Vagina (tissue), 2 donors: ENCODE measurements around the gene FASTKD1. TPM values are rescaled to one million over a fixed set of nuclear protein-coding genes. Genes with fewer than 3 reads are reported as not detected.
"Not testable (repeated sequence)": the region's sequence is repeated elsewhere in the genome, so short reads cannot be mapped to it uniquely, and the experiment has no call there.

Source experiments
- DNase-seq, 2 donors: peaks; one replicate each; pipeline ENCODE4 v3.0.0-alpha.2; 2017; ENCODE audit errors: extremely low spot score in 2 of 2
- H3K27ac ChIP-seq: fragments of 200-600 bp; sonication (generic); one replicate; pipeline ENCODE4 v1.5.1; 2019
- H3K27me3 ChIP-seq: fragments of 200-600 bp; sonication (generic); one replicate; pipeline ENCODE4 v1.5.1; 2019
- H3K36me3 ChIP-seq, 2 donors: fragments of 200-600 bp; sonication (generic); one replicate each; pipeline ENCODE4 v1.5.1; 2017 to 2019
- H3K4me1 ChIP-seq: fragments of 200-600 bp; sonication (generic); one replicate; pipeline ENCODE4 v1.5.1; 2019
- H3K4me3 ChIP-seq, 2 donors: fragments of 200-600 bp; sonication (generic); 1 replicate in 1 of 2; 2 replicates in 1 of 2; pipeline ENCODE4 v1.5.1; 2016 to 2019
- H3K9me3 ChIP-seq: fragments of 200-600 bp; sonication (generic); one replicate; pipeline ENCODE4 v1.5.1; 2019
- POLR2A ChIP-seq, 2 donors: fragments of 450-650 bp; IDR thresholded peaks; one replicate each; pipeline ENCODE4 v1.6.1; 2017; ENCODE audit warnings: antibody characterized with exemption in 2 of 2, mild to moderate bottlenecking in 2 of 2, moderate library complexity in 2 of 2
- POLR2AphosphoS5 ChIP-seq, 2 donors: sonication (generic); formaldehyde crosslinking; IDR thresholded peaks; one replicate each; pipeline ENCODE4 v1.9.0; 2017; ENCODE audit warnings: antibody characterized with exemption in 2 of 2, mild to moderate bottlenecking in 2 of 2, low read depth in 1 of 2; ENCODE audit not compliant: insufficient read depth in 1 of 2
- intact Hi-C: fragments of 100-400 bp; cut with DNase I; formaldehyde crosslinking; loops from one replicate; pipeline ENCODE4 v1.15.1; 2023
- total RNA-seq: library from RNA; depleted of rRNA; stranded (reverse); fragments of >200 nt; gene quantifications from one replicate; pipeline ENCODE4 v1.2.3, GENCODE V29; 2016
- TF ChIP-seq, protein P1 (sequence below), 3 experiments: fragments of 450-650 bp in 2 of 3; fragments of 200-600 bp in 1 of 3; sonication (generic) in 1 of 3; IDR thresholded peaks; one replicate each; pipeline ENCODE4 v1.5.1; 2017 to 2019; ENCODE audit warnings: antibody characterized with exemption in 3 of 3, mild to moderate bottlenecking in 2 of 3, moderate library complexity in 2 of 3

The FASTKD1 gene
- total RNA-seq, 1 donor from 2014 or later: 17.7 TPM

- no peak for DNase-seq
- peak overlapping the region; percentile 51 to 84 for H3K4me3 ChIP-seq
- TF ChIP-seq POLR2A (IDR thresholded peaks at IDR 0.05): no peak
- TF ChIP-seq, protein P1, sequence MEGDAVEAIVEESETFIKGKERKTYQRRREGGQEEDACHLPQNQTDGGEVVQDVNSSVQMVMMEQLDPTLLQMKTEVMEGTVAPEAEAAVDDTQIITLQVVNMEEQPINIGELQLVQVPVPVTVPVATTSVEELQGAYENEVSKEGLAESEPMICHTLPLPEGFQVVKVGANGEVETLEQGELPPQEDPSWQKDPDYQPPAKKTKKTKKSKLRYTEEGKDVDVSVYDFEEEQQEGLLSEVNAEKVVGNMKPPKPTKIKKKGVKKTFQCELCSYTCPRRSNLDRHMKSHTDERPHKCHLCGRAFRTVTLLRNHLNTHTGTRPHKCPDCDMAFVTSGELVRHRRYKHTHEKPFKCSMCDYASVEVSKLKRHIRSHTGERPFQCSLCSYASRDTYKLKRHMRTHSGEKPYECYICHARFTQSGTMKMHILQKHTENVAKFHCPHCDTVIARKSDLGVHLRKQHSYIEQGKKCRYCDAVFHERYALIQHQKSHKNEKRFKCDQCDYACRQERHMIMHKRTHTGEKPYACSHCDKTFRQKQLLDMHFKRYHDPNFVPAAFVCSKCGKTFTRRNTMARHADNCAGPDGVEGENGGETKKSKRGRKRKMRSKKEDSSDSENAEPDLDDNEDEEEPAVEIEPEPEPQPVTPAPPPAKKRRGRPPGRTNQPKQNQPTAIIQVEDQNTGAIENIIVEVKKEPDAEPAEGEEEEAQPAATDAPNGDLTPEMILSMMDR (IDR thresholded peaks at IDR 0.05): peak in 1 of 3 experiments; percentile 9
- H3K36me3 ChIP-seq: no peaks in the 10 kb centered on the region
- intact Hi-C loops: loop anchor here (2.0 kb wide), 1 partner anchor 53 kb away; no protein-coding TSS in a partner anchor
- H3K4me1 ChIP-seq: peaks cover 16% of the 10 kb centered on the region
- peak overlapping the region; percentile 66 for H3K27ac ChIP-seq
- H3K9me3 ChIP-seq: no peaks in the 10 kb centered on the region
- H3K27me3 ChIP-seq: no peaks in the 10 kb centered on the region
Observed at GRCh38 chr2:169573974-169574299, 272 bp upstream of the FASTKD1 start.

DNA sequence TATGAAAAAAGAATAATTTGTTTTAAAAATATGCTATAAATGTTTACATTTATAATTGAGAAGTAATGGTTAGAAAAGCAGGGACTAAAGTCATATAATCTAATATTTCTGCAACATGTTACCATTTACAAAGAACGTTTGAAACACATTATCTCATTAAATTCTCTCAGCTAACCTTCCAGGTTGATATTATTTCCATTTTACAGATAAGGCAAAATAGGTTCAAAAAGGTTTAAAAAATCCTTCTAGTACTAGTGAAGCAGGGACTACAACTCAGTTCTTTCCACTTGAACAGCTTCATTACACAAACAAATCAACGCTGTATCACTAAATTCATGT lies 875 bp downstream of the FASTKD1 start:
- intact Hi-C loops: loop anchor here (2.0 kb wide), 1 partner anchor 54 kb away; no protein-coding TSS in a partner anchor
- Histone ChIP-seq H3K36me3 (no peaks in the 10 kb centered on the region), H3K9me3 (no peaks in the 10 kb centered on the region), H3K27ac (peak overlapping the region; percentile 66), H3K4me1 (peaks cover 16% of the 10 kb centered on the region), H3K27me3 (no peaks in the 10 kb centered on the region), H3K4me3 (peak overlapping the region; percentile 51 to 84)
- DNase-seq: no peak
- TF ChIP-seq, protein P1 (IDR thresholded peaks at IDR 0.05): no peak
- no peak for TF ChIP-seq POLR2AphosphoS5 (IDR thresholded peaks at IDR 0.05; ENCODE audit: insufficient read depth in 1 of 2, low read depth in 1 of 2)
- no peak for TF ChIP-seq POLR2A (IDR thresholded peaks at IDR 0.05)

DNA sequence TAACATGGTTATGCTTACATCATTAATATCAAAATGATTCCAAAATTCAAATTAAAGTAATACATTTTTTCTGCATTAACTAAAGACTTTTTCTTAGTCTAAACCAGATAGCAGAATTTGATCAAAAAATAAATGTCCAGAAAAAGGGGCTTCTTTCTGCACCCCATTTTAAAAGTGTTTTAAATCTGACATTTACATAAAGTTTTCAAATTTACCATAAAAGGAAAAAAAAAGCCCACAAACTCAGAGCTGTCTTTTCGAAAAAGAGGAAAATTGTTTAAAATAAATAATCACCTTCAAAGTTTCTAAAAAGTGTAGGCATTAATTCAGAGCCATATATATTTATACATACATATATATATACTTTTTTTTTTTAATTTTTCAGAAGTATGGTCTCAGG lies 1.5 kb downstream of the FASTKD1 start:
- no peaks in the 10 kb centered on the region for H3K9me3 ChIP-seq
- intact Hi-C loops: loop anchor here (2.0 kb wide), 1 partner anchor 55 kb away; no protein-coding TSS in a partner anchor
- TF ChIP-seq POLR2AphosphoS5 (IDR thresholded peaks at IDR 0.05; ENCODE audit: insufficient read depth in 1 of 2, low read depth in 1 of 2): no peak
- TF ChIP-seq, protein P1 (IDR thresholded peaks at IDR 0.05): no peak
- no peak for TF ChIP-seq POLR2A (IDR thresholded peaks at IDR 0.05)
- H3K27me3 ChIP-seq: no peaks in the 10 kb centered on the region
- H3K36me3 ChIP-seq: no peaks in the 10 kb centered on the region
- DNase-seq: no peak
- H3K27ac ChIP-seq: no peak overlapping the region
- no peak overlapping the region for H3K4me3 ChIP-seq
- H3K4me1 ChIP-seq: peaks cover 16% of the 10 kb centered on the region

DNA sequence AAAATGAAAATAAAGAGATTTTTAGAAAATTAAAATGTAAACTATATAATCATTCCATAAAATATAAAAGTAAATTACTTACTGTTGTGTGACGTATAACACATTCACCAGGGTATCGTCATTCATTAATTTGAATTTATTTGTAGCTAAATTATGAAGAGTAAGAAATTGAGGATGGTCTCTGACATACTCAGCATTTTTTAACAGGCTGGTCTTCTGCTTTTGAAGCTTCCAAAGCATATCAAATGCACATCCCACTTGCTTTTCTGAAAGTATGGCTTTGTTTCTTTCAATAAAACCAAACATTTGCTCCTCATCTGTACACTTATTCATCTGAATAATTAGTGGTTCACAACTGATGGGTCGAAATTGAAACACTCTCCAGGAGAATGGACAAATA lies 2.1 kb downstream of the FASTKD1 start:
- no peak overlapping the region for H3K4me3 ChIP-seq
- H3K9me3 ChIP-seq: no peaks in the 10 kb centered on the region
- H3K4me1 ChIP-seq: peaks cover 16% of the 10 kb centered on the region
- no peak overlapping the region for H3K27ac ChIP-seq
- intact Hi-C loops: no loop called here
- TF ChIP-seq POLR2A (IDR thresholded peaks at IDR 0.05) (no peak), POLR2AphosphoS5 (IDR thresholded peaks at IDR 0.05; ENCODE audit: insufficient read depth in 1 of 2, low read depth in 1 of 2) (no peak)
- TF ChIP-seq, protein P1 (IDR thresholded peaks at IDR 0.05): no peak
- H3K27me3 ChIP-seq: no peaks in the 10 kb centered on the region
- H3K36me3 ChIP-seq: no peaks in the 10 kb centered on the region
- DNase-seq: no peak

- H3K4me3 ChIP-seq, DNase-seq, H3K9me3 ChIP-seq, H3K27me3 ChIP-seq, intact Hi-C loops, H3K27ac ChIP-seq, H3K36me3 ChIP-seq: not testable (repeated sequence)
- H3K4me1 ChIP-seq: peaks cover 16% of the 10 kb centered on the region
Observed at GRCh38 chr2:169570752-169571151, 2.9 kb downstream of the FASTKD1 start.

DNA sequence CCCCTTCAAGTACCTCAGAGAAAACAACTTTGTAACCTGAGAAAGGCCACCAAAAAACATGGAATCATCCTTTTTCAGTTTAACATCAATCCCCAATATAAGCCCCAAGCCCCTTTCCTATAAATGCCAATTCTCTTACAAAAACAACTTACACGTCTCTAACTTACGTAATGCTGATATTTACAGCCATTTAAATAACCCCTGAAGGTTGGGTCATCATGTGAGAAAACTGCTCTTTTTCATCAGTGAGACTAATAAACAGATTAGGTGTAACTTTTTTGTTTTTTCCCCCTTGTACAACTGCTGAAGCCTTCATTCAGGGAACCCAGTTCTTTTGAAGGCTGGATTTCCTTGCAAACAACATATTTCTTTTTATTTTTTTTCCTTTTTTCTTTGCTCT lies 3.7 kb downstream of the FASTKD1 start:
- Histone ChIP-seq H3K27me3 (no peaks in the 10 kb centered on the region), H3K36me3 (no peaks in the 10 kb centered on the region), H3K4me3 (no peak overlapping the region), H3K9me3 (no peaks in the 10 kb centered on the region), H3K27ac (no peak overlapping the region), H3K4me1 (peaks cover 16% of the 10 kb centered on the region)
- intact Hi-C loops: no loop called here
- no peak for DNase-seq
- TF ChIP-seq POLR2AphosphoS5 (IDR thresholded peaks at IDR 0.05; ENCODE audit: insufficient read depth in 1 of 2, low read depth in 1 of 2): no peak
- TF ChIP-seq, protein P1 (IDR thresholded peaks at IDR 0.05): no peak
- no peak for TF ChIP-seq POLR2A (IDR thresholded peaks at IDR 0.05)
